ENCODE measurements around the gene ERGIC3.

Gene ERGIC3

GRCh38 chr20:35600176-35600992 lies 58.5 kb downstream of the ERGIC3 start:
- no peak for TF ChIP-seq CTCF (conservative IDR thresholded peaks at IDR 0.05; ENCODE audit: low read depth, low read length)
- DNase-seq (ENCODE audit: low read depth): no peak
- peak overlapping the region; percentile 37 for H3K4me3 ChIP-seq (ENCODE audit: low read length)

- peak; percentile 24 for DNase-seq (ENCODE audit: low read depth)
- H3K4me3 ChIP-seq (ENCODE audit: low read length): peak overlapping the region; percentile 37
These were observed 59.4 kb downstream of the ERGIC3 start for GRCh38 chr20:35600993-35601973.

GRCh38 chr20:35601990-35602389 lies 60.1 kb downstream of the ERGIC3 start:
- no peak for TF ChIP-seq CTCF (conservative IDR thresholded peaks at IDR 0.05; ENCODE audit: low read depth, low read length)
- no peak overlapping the region for H3K4me3 ChIP-seq (ENCODE audit: low read length)

More at GRCh38 chr20:35600993-35601973, 59.4 kb downstream of the ERGIC3 start:
- TF ChIP-seq CTCF (conservative IDR thresholded peaks at IDR 0.05; ENCODE audit: low read depth, low read length): peak; percentile 38

GRCh38 chr20:35602851-35603495 lies 61.1 kb downstream of the ERGIC3 start:
- no peak for TF ChIP-seq CTCF (conservative IDR thresholded peaks at IDR 0.05; ENCODE audit: low read depth, low read length)
- no peak overlapping the region for H3K4me3 ChIP-seq (ENCODE audit: low read length)
- no peak for DNase-seq (ENCODE audit: low read depth)

More at GRCh38 chr20:35601990-35602389, 60.1 kb downstream of the ERGIC3 start:
- DNase-seq (ENCODE audit: low read depth): no peak

- no peak overlapping the region for H3K4me3 ChIP-seq (ENCODE audit: low read length)
- DNase-seq (ENCODE audit: low read depth): no peak
- TF ChIP-seq CTCF (conservative IDR thresholded peaks at IDR 0.05; ENCODE audit: low read depth, low read length): no peak
These were observed 62.0 kb downstream of the ERGIC3 start for GRCh38 chr20:35603695-35604448.

- no peak for DNase-seq (ENCODE audit: low read depth)
- peak; percentile 62 for TF ChIP-seq CTCF (conservative IDR thresholded peaks at IDR 0.05; ENCODE audit: low read depth, low read length)
- no peak overlapping the region for H3K4me3 ChIP-seq (ENCODE audit: low read length)
These were observed 62.5 kb downstream of the ERGIC3 start for GRCh38 chr20:35604449-35604747.
